Neural progenitor cell (in vitro differentiated cells): ENCODE data around the gene H19. TPM values are rescaled to one million over a fixed set of nuclear protein-coding genes. Genes with fewer than 3 reads are reported as not detected.
A peak's percentile ranks its signal among the peaks of the same experiment; 100 is the strongest.

Experiments
- DNase-seq: peaks from one replicate; pipeline ENCODE4 v3.0.0-alpha.2; 2016; ENCODE audit warnings: low spot score
- H2AFZ ChIP-seq: fragments of 200-600 bp; sonication (generic); replicated peaks from 2 replicates; pipeline ENCODE4 v1.6.1; 2016; ENCODE audit warnings: antibody characterized with exemption
- H3F3A ChIP-seq: fragments of 200-600 bp; sonication (generic); 2 replicates; pipeline ENCODE4 v1.6.1; 2016; ENCODE audit warnings: antibody characterized with exemption, low read depth
- H3K27ac ChIP-seq: fragments of 200-600 bp; sonication (generic); 2 replicates; pipeline ENCODE4 v1.5.1; 2016; ENCODE audit warnings: mild to moderate bottlenecking
- H3K27me3 ChIP-seq: fragments of 200-600 bp; sonication (generic); 2 replicates; pipeline ENCODE4 v1.6.1; 2016; ENCODE audit warnings: mild to moderate bottlenecking, moderate library complexity
- H3K36me3 ChIP-seq: fragments of 200-600 bp; sonication (generic); 2 replicates; pipeline ENCODE4 v1.5.1; 2016
- H3K4me1 ChIP-seq: fragments of 200-600 bp; sonication (generic); 2 replicates; pipeline ENCODE4 v1.6.1; 2016; ENCODE audit warnings: mixed run types
- H3K4me2 ChIP-seq: fragments of 200-600 bp; sonication (generic); 2 replicates; pipeline ENCODE4 v1.6.1; 2016
- H3K4me3 ChIP-seq: fragments of 200-600 bp; sonication (generic); 2 replicates; pipeline ENCODE4 v1.5.1; 2016
- H3K79me2 ChIP-seq: fragments of 200-600 bp; sonication (generic); 2 replicates; pipeline ENCODE4 v1.6.1; 2016; ENCODE audit warnings: low read depth
- H3K9ac ChIP-seq: fragments of 200-600 bp; sonication (generic); 2 replicates; pipeline ENCODE4 v1.6.1; 2016
- H3K9me3 ChIP-seq: fragments of 200-600 bp; sonication (generic); 2 replicates; pipeline ENCODE4 v1.5.1; 2016; ENCODE audit warnings: low read depth
- H4K20me1 ChIP-seq: fragments of 200-600 bp; sonication (generic); 2 replicates; pipeline ENCODE4 v1.6.1; 2016; ENCODE audit warnings: low read depth
- H3K27ac Mint-ChIP-seq: 3 replicates; pipeline ENCODE4 v1.8.0; 2021; ENCODE audit warnings: mixed read lengths
- H3K27me3 Mint-ChIP-seq: 2 replicates; pipeline ENCODE4 v1.8.0; 2022; ENCODE audit warnings: low read depth, mild to moderate bottlenecking, inconsistent platforms, moderate library complexity, mixed read lengths; ENCODE audit not compliant: insufficient read depth
- H3K36me3 Mint-ChIP-seq: 3 replicates; pipeline ENCODE4 v1.8.0; 2021; ENCODE audit warnings: mixed read lengths
- H3K4me1 Mint-ChIP-seq: 3 replicates; pipeline ENCODE4 v1.8.0; 2021; ENCODE audit warnings: mixed read lengths
- H3K4me3 Mint-ChIP-seq: 3 replicates; pipeline ENCODE4 v1.8.0; 2021; ENCODE audit warnings: mild to moderate bottlenecking, moderate library complexity, mixed read lengths
- H3K9me3 Mint-ChIP-seq: 3 replicates; pipeline ENCODE4 v1.8.0; 2020; ENCODE audit warnings: mixed read lengths
- EZH2 ChIP-seq: fragments of 200-600 bp; sonication (generic); IDR thresholded peaks from 2 replicates; pipeline ENCODE4 v1.6.1; 2017; ENCODE audit warnings: antibody characterized with exemption, mild to moderate bottlenecking, moderate library complexity
- EZH2phosphoT487 ChIP-seq: fragments of 200-600 bp; sonication (generic); IDR thresholded peaks from 2 replicates; pipeline ENCODE4 v1.6.1; 2017; ENCODE audit warnings: antibody characterized with exemption
- microRNA counts: library from miRNA; unstranded; fragments of <30 nt; microRNA quantifications from one replicate; lab custom pipeline; 2016
- small RNA-seq: library from RNA; depleted of rRNA; stranded (forward); fragments of <200 nt; gene quantifications from one replicate; pipeline ENCODE3, GENCODE V24; 2015
- total RNA-seq: library from RNA; depleted of rRNA; stranded (reverse); fragments of >200 nt; gene quantifications from 2 replicates; pipeline ENCODE4 v1.2.3, GENCODE V29; 2015; ENCODE audit warnings: low replicate concordance
- TF ChIP-seq, protein P1 (sequence below): fragments of 200-600 bp; sonication (generic); IDR thresholded peaks from 2 replicates; pipeline ENCODE4 v1.5.1; 2017; ENCODE audit warnings: antibody characterized with exemption, mild to moderate bottlenecking

H19 gene
- total RNA-seq, 1 donor from 2014 or later = not detected

- TF ChIP-seq EZH2phosphoT487 = no peak
- TF ChIP-seq, protein P1, sequence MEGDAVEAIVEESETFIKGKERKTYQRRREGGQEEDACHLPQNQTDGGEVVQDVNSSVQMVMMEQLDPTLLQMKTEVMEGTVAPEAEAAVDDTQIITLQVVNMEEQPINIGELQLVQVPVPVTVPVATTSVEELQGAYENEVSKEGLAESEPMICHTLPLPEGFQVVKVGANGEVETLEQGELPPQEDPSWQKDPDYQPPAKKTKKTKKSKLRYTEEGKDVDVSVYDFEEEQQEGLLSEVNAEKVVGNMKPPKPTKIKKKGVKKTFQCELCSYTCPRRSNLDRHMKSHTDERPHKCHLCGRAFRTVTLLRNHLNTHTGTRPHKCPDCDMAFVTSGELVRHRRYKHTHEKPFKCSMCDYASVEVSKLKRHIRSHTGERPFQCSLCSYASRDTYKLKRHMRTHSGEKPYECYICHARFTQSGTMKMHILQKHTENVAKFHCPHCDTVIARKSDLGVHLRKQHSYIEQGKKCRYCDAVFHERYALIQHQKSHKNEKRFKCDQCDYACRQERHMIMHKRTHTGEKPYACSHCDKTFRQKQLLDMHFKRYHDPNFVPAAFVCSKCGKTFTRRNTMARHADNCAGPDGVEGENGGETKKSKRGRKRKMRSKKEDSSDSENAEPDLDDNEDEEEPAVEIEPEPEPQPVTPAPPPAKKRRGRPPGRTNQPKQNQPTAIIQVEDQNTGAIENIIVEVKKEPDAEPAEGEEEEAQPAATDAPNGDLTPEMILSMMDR = no peak
- no peak for TF ChIP-seq EZH2
- H3K27ac ChIP-seq = no peak overlapping the region
- peaks cover 6% of the 10 kb centered on the region for H3F3A ChIP-seq
- Mint-ChIP-seq H3K36me3 (no peaks in the 10 kb centered on the region), H3K27ac (no peak overlapping the region), H3K4me3 (no peak overlapping the region), H3K27me3 (no peaks in the 10 kb centered on the region), H3K9me3 (no peaks in the 10 kb centered on the region), H3K4me1 (no peaks in the 10 kb centered on the region)
- H3K9me3 ChIP-seq = no peaks in the 10 kb centered on the region
- no peaks in the 10 kb centered on the region for H3K4me1 ChIP-seq
- no peak overlapping the region for H3K9ac ChIP-seq
- H2AFZ ChIP-seq = no peak overlapping the region
- DNase-seq = no peak
- H3K27me3 ChIP-seq = no peaks in the 10 kb centered on the region
- H3K36me3 ChIP-seq = no peaks in the 10 kb centered on the region
- H3K79me2 ChIP-seq = no peaks in the 10 kb centered on the region
- H3K4me2 ChIP-seq = no peak overlapping the region
- H3K4me3 ChIP-seq = no peak overlapping the region
- no peaks in the 10 kb centered on the region for H4K20me1 ChIP-seq
These were observed 49.3 kb downstream of the H19 start for GRCh38 chr11:1948389-1948788.

- H3K27me3 ChIP-seq = no peaks in the 10 kb centered on the region
- H3K9me3 ChIP-seq = no peaks in the 10 kb centered on the region
- Mint-ChIP-seq H3K4me1 (no peaks in the 10 kb centered on the region), H3K4me3 (no peak overlapping the region), H3K9me3 (no peaks in the 10 kb centered on the region), H3K36me3 (no peaks in the 10 kb centered on the region), H3K27ac (no peak overlapping the region), H3K27me3 (peaks cover 3% of the 10 kb centered on the region)
- H3K27ac ChIP-seq = no peak overlapping the region
- no peak for TF ChIP-seq EZH2
- TF ChIP-seq, protein P1 = no peak
- no peak for TF ChIP-seq EZH2phosphoT487
- no peak overlapping the region for H3K9ac ChIP-seq
- H3K4me3 ChIP-seq = no peak overlapping the region
- H3K79me2 ChIP-seq = no peaks in the 10 kb centered on the region
- H2AFZ ChIP-seq = no peak overlapping the region
- no peaks in the 10 kb centered on the region for H4K20me1 ChIP-seq
- DNase-seq = no peak
- H3F3A ChIP-seq = peaks cover 6% of the 10 kb centered on the region
- no peaks in the 10 kb centered on the region for H3K36me3 ChIP-seq
- no peak overlapping the region for H3K4me2 ChIP-seq
- H3K4me1 ChIP-seq = no peaks in the 10 kb centered on the region
These were observed 49.9 kb downstream of the H19 start for GRCh38 chr11:1947592-1948237.

- no peak within 1 kb of the TSS for H2AFZ ChIP-seq
- H3K4me1 ChIP-seq = no peaks in the 10 kb centered on the region
- no peak within 1 kb of the TSS for H3K9ac ChIP-seq
- no peak within 1 kb of the TSS for H3K27ac ChIP-seq
- Mint-ChIP-seq H3K36me3 (no peaks in the 10 kb centered on the region), H3K27me3 (peaks cover 5% of the 10 kb centered on the region), H3K9me3 (no peaks in the 10 kb centered on the region), H3K4me3 (no peak within 1 kb of the TSS), H3K27ac (no peak within 1 kb of the TSS), H3K4me1 (peaks cover 6% of the 10 kb centered on the region)
- H3F3A ChIP-seq = peaks cover 6% of the 10 kb centered on the region
- H3K36me3 ChIP-seq = no peaks in the 10 kb centered on the region
- TF ChIP-seq EZH2 = no peak
- no peaks in the 10 kb centered on the region for H3K27me3 ChIP-seq
- H3K4me2 ChIP-seq = no peak within 1 kb of the TSS
- H4K20me1 ChIP-seq = no peaks in the 10 kb centered on the region
- DNase-seq = no peak
- no peak within 1 kb of the TSS for H3K4me3 ChIP-seq
- H3K79me2 ChIP-seq = no peaks in the 10 kb centered on the region
- H3K9me3 ChIP-seq = no peaks in the 10 kb centered on the region
These were observed 50.7 kb downstream of the H19 start, which contains the start of gene MRPL23 for GRCh38 chr11:1946812-1947484. TSS of gene MRPL23 (plus strand) at chr11:1947332. CDS start at chr11:1947363, 31 bp downstream.

MicroRNAs within 50 kb of the gene (microRNA counts, 767-probe panel; counts per million panel counts)
- 460 counts per million, percentile 90 among the panel's probes with 10 or more counts for microRNA hsa-miR-675-5p (lab: Ali Mortazavi, UCI)

Small RNA genes within 50 kb of the gene (small RNA-seq; reads per million reads assigned to genes)
- not detected for gene RF01972
- not detected for gene RF01973

Other genes starting within 250 kb of the H19 start
- 0.34 TPM in 1 of 2 replicates, not detected in the other for gene IFITM10, start 247.2 kb downstream of the H19 start, total RNA-seq
- gene CTSD, start 233.9 kb downstream of the H19 start, total RNA-seq = 38.2 and 94.6 TPM in 2 replicates
- gene SYT8, start 162.9 kb downstream of the H19 start, total RNA-seq = not detected in 2 replicates
- gene TNNI2, start 158.9 kb downstream of the H19 start, total RNA-seq = 1.2 and 2.6 TPM in 2 replicates
- gene LSP1, start 144.8 kb downstream of the H19 start, total RNA-seq = not detected in 2 replicates
- not detected in 2 replicates for gene PRR33, start 105.9 kb downstream of the H19 start, total RNA-seq
- 0.40 and 0.92 TPM in 2 replicates for gene TNNT3, start 78.1 kb downstream of the H19 start, total RNA-seq
- gene MRPL23, start 50.5 kb downstream of the H19 start, total RNA-seq = 43.2 and 82.1 TPM in 2 replicates
- gene IGF2, start 141.5 kb upstream of the H19 start, total RNA-seq = 0.45 and 3.3 TPM in 2 replicates
- not detected in 2 replicates for gene INS, start 163.4 kb upstream of the H19 start, total RNA-seq
- gene TH, start 174.0 kb upstream of the H19 start, total RNA-seq = 2.0 and 6.2 TPM in 2 replicates